Panc1 (cell line): ENCODE results near the gene CHIC2. TPM values are rescaled to one million over a fixed set of nuclear protein-coding genes. Genes with fewer than 3 reads are reported as not detected.

Experiments used
- ATAC-seq: fragments of 200-7000 bp; cut with Tn5 transposase; 2 replicates; pipeline ENCODE4 v1.9.1; 2020; ENCODE audit warnings: mild to moderate bottlenecking, moderate library complexity
- BruUV-seq: library from RNA; stranded (reverse); fragments of 400-500 nt; replicated peaks from 2 replicates; lab custom pipeline; 2021; lab: Mats Ljungman, UMichigan
- CTCF ChIA-PET: fragments of 300-600 bp; sonication (Branson Sonifier 250); formaldehyde crosslinking; loops from one replicate; lab custom pipeline; 2022; ENCODE audit warnings: antibody characterized with exemption; lab: Charles Lee
- POLR2A ChIA-PET: fragments of 300-600 bp; sonication (Branson Sonifier 250); formaldehyde crosslinking; loops from one replicate; lab custom pipeline; 2022; ENCODE audit warnings: antibody characterized with exemption; lab: Charles Lee
- DNase-seq: peaks from one replicate; pipeline ENCODE4 v3.0.0-alpha.2; 2010; ENCODE audit warnings: low read depth, low spot score
- H3K27ac ChIP-seq: 2 replicates; pipeline ENCODE4 v1.5.1; 2011; ENCODE audit warnings: mild to moderate bottlenecking, low read length, inconsistent platforms
- H3K27me3 ChIP-seq: fragments of 200-500 bp; sonication (Bioruptor generic); 2 replicates; pipeline ENCODE4 v1.6.0; 2014; ENCODE audit warnings: low read length, inconsistent platforms; ENCODE audit not compliant: control insufficient read depth, insufficient read depth
- H3K36me3 ChIP-seq: fragments of 200-500 bp; sonication (Bioruptor generic); 2 replicates; pipeline ENCODE4 v1.5.1; 2014; ENCODE audit warnings: inconsistent platforms, mild to moderate bottlenecking, low read length, moderate library complexity; ENCODE audit not compliant: control insufficient read depth, insufficient read depth
- H3K4me1 ChIP-seq: 2 replicates; pipeline ENCODE4 v1.5.1; 2011; ENCODE audit warnings: inconsistent platforms, mild to moderate bottlenecking, low read length, moderate library complexity; ENCODE audit not compliant: control insufficient read depth, insufficient read depth
- H3K4me3 ChIP-seq, 2 experiments: 2 replicates each; pipeline ENCODE4 v1.5.1; 2011 to 2012; ENCODE audit warnings: low read depth in 2 of 2, low read length in 2 of 2, mild to moderate bottlenecking in 2 of 2, inconsistent platforms in 1 of 2, moderate library complexity in 1 of 2
- H3K9me3 ChIP-seq: fragments of 200-500 bp; sonication (Bioruptor generic); 2 replicates; pipeline ENCODE4 v1.5.1; 2014; ENCODE audit warnings: low read depth, mild to moderate bottlenecking, inconsistent platforms, low read length, moderate library complexity; ENCODE audit not compliant: control insufficient read depth, insufficient read depth
- CTCF ChIP-seq: fragments of 450-650 bp; IDR thresholded peaks from 2 replicates; pipeline ENCODE4 v1.5.1; 2017; ENCODE audit warnings: mild to moderate bottlenecking
- POLR2AphosphoS5 ChIP-seq: IDR thresholded peaks from 2 replicates; pipeline ENCODE4 v1.6.1; 2012; ENCODE audit warnings: mild to moderate bottlenecking, low read depth, low read length, moderate library complexity
- REST ChIP-seq, 2 experiments: IDR thresholded peaks; 2 replicates each; pipeline ENCODE4 v1.6.1; 2011 to 2012; ENCODE audit warnings: low read depth in 2 of 2, control low read depth in 1 of 2, low read length in 1 of 2, mild to moderate bottlenecking in 1 of 2, moderate library complexity in 1 of 2; ENCODE audit not compliant: insufficient read depth in 1 of 2
- SIN3A ChIP-seq: IDR thresholded peaks from 2 replicates; pipeline ENCODE4 v1.6.1; 2012; ENCODE audit warnings: low read depth, mild to moderate bottlenecking, low read length, moderate library complexity, borderline replicate concordance; ENCODE audit not compliant: insufficient read depth
- TCF7L2 ChIP-seq: IDR thresholded peaks from 2 replicates; pipeline ENCODE4 v1.6.1; 2011; ENCODE audit warnings: mild to moderate bottlenecking, low read depth, low read length, inconsistent platforms
- in situ Hi-C: cut with HindIII; loops from 2 replicates; pipeline ENCODE4 v1.10.0; 2016; ENCODE audit warnings: low sequenced_read_pairs, low pct_unique_long_range_greater_than_20kb
- intact Hi-C: fragments of 100-400 bp; cut with micrococcal nuclease; formaldehyde crosslinking; loops from one replicate; pipeline ENCODE4 v1.10.0; 2022; ENCODE audit not compliant: unreplicated experiment
- total RNA-seq: library from RNA; stranded (reverse); gene quantifications from one replicate; pipeline ENCODE4 v1.2.1, GENCODE V29; 2021; ENCODE audit not compliant: unreplicated experiment

CHIC2 gene
- total RNA-seq, 1 experiment from 2014 or later: 10.3 TPM

- CTCF ChIA-PET: no interaction called here
- Histone ChIP-seq H3K4me1 (no peaks in the 10 kb centered on the region), H3K27me3 (no peaks in the 10 kb centered on the region), H3K36me3 (no peaks in the 10 kb centered on the region), H3K9me3 (no peaks in the 10 kb centered on the region), H3K4me3 (no peak overlapping the region), H3K27ac (no peak overlapping the region)
- ATAC-seq (no peak), DNase-seq (no peak)
- no TSS peak for BruUV-seq
- in situ Hi-C loops (no loop called here), intact Hi-C loops (no loop called here)
- TF ChIP-seq CTCF (no peak), SIN3A (no peak), TCF7L2 (no peak), POLR2AphosphoS5 (no peak), REST (IDR thresholded peaks at IDR 0.05; ENCODE audit: insufficient read depth in 1 of 2, low read depth in 2 of 2, low read length in 1 of 2) (no peak)
- POLR2A ChIA-PET: no interaction called here
Measured at GRCh38 chr4:53991821-53992220, 72.6 kb downstream of the CHIC2 start.

GRCh38 chr4:53990641-53991040, 73.8 kb downstream of the CHIC2 start:
- ChIA-PET POLR2A (no interaction called here), CTCF (no interaction called here)
- TF ChIP-seq TCF7L2 (no peak), SIN3A (no peak), REST (IDR thresholded peaks at IDR 0.05; ENCODE audit: insufficient read depth in 1 of 2, low read depth in 2 of 2, low read length in 1 of 2) (no peak), CTCF (no peak), POLR2AphosphoS5 (no peak)
- intact Hi-C loops (no loop called here), in situ Hi-C loops (no loop called here)
- no peak for ATAC-seq
- no peak for DNase-seq
- Histone ChIP-seq H3K36me3 (no peaks in the 10 kb centered on the region), H3K27ac (no peak overlapping the region), H3K27me3 (no peaks in the 10 kb centered on the region), H3K4me3 (no peak overlapping the region), H3K4me1 (no peaks in the 10 kb centered on the region), H3K9me3 (no peaks in the 10 kb centered on the region)
- no TSS peak for BruUV-seq
